ENCODE results near the gene IL11RA. TPM values are rescaled to one million over a fixed set of nuclear protein-coding genes. Genes with fewer than 3 reads are reported as not detected.
"Not testable (repeated sequence)": the region's sequence is repeated elsewhere in the genome, so short reads cannot be mapped to it uniquely, and the experiment has no call there.

IL11RA gene
- total RNA-seq, 1 donor from 2014 or later: 51.7 TPM

GRCh38 chr9:34627716-34628655 lies 24.0 kb upstream of the IL11RA start:
- intact Hi-C loops (cut with micrococcal nuclease): no loop called here
- ATAC-seq (no peak), DNase-seq (no peak)

DNA sequence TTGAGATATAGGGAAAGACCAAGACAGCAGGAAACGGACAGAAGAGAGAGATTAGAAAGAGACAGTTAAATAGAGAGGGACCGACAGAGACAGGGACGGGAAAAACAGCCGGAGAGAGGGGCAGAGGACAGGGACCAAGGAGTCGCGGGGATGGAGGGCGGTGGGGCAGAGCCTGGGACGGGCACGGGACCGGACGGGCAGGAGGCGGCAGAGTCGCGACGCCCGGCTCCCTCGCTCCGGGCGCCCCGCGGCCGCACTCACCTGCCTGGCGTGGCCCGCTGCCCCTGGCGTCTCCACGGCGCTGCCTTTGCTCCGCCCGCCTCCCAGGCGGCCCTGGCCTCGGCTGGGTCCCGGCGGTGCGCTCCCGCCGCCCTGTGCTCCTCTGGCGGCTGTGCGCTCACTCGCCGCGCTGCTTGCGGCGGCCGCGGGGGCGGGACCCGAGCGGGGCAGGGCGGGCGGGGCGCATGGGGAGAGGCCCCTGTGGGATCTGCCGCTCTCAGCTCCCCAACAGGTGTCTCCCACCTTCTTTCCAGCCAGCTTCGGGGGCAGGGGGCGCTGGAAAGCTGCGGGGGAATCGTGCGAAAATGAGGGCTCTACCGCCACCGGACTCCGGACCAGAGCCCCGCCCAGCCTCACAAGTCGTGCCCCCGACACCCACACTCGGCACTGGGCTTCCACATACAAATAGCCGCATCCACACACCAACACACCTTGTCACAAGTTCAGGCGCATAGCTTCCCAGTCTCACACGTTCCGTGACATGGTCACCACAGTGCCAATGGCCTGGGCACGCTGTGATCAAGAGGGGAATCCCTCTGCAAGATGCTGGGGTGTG lies 23.1 kb upstream of the IL11RA start, which contains the start of gene ARID3C:
Gene ARID3C, minus strand, starts transcription at position 411 of the 835 bp plus-strand sequence. CDS start 1,052 bp downstream, outside the sequence.
- ATAC-seq (peak; percentile 82), DNase-seq (peak; percentile 53)
- intact Hi-C loops (cut with micrococcal nuclease): no loop called here

DNA sequence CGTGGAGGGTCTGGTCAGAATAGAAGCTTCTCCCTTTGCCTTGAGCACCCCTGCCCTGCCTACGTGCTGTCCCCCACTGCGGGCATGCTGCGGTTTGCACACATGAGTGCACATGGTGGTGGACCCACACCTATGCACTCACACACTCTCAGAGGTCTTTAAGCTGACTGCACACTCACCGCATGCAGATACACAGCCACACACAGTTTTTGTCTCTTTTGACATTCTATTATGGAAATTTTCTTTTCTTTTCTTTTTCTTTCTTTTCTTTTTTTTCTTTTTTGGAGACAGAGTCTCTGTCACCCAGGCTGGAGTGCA lies 22.5 kb upstream of the IL11RA start:
- ATAC-seq (no peak), DNase-seq (no peak)
- intact Hi-C loops (cut with micrococcal nuclease): no loop called here

DNA sequence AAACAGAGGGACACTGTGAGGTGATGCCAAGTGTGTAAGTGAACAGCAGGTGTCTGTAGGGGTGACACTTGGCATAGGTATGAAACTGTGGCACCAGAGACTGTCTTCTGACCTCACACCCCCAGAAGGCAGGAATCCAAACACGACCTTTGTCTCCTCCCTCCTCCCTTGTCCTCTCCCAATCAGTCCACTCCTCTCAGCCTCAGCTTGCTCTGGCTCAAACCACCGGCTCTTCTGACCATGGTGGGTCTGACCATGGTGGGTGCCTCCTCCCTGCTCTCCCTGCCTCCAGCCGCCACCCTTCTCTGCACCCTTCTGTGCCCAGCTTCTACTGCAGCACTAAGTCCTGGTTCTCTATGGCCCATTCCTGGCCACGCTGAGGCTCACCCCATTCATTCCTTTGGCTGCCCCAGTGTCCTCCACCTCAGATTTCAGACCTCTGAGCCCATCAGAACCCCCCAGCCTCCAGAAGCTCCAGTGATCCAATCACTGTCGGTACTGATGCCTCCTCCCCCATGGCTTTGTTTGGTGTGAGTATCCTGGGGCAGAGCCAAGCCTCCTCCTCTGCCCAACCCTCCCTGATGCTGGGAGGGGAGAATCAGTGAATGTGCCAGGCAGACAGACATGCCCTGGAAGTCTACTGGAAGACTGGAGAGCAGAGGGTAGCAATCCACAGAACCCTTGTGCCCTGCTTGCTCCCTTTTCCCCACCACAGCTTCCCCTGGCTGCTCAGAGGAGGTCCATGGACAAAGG lies 21.4 kb upstream of the IL11RA start:
- no peak for DNase-seq
- ATAC-seq: no peak
- intact Hi-C loops (cut with micrococcal nuclease): no loop called here

- DNase-seq: no peak
- intact Hi-C loops (cut with micrococcal nuclease): no loop called here
- no peak for ATAC-seq
Observed at GRCh38 chr9:34633166-34633565, 18.8 kb upstream of the IL11RA start.

DNA sequence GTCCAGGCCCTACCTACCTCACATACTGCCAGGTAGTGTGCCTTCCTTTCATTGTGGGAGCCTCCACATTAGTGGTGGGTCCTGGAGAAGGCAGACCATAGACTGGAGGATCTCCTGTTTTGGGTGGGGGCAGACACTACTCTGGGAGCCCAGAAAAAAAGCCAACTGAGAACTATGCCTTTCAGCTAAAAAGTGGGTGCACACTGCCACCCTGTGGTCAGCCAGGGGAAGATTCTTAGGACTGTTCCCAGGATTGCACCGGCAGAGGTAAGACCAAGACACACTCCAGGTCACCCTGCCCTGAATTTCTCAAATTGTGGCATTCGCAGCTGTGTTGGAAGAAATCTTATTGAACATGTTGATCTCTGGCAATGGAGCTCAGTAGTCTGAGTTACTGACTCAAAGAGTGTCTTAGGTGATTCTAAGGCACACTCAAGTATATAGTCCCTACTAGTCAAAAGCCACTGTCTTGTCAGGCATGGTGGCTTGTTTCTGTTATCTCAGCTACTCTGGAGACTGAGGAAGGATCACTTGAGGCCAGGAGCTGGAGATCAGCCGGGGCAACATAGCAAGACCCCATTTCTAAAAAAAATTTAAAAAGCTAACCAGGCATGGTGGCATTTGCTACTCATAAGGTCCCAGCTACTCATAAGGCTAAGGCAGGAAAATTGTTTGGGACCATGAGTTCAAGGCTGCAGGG lies 18.0 kb upstream of the IL11RA start:
- intact Hi-C loops (cut with micrococcal nuclease): no loop called here
- ATAC-seq (peak; percentile 13), DNase-seq (peak; percentile 67)

- ATAC-seq (no peak), DNase-seq (no peak)
- intact Hi-C loops (cut with micrococcal nuclease): no loop called here
Observed at GRCh38 chr9:34634551-34635248, 17.3 kb upstream of the IL11RA start.

DNA sequence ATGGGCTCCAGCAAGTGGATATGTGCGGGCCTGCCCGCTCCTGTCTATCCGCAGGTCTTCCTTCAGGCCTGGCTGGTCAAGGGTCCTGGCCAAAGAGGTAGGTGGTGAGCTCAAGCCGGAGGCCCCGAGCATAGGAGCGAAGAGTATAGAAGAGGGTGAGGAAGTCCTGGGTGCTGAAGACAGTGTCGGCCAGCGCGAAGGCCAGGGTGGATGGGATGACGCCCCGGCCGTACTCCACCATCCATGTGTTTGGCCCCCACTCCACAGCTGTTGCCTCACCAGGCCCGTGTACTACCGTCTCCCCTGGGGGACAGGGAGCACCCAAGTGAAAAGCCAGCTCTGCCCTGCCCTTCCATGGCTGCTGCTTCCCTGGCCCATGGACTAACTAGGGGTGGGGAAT lies 16.4 kb upstream of the IL11RA start:
- intact Hi-C loops (cut with micrococcal nuclease): no loop called here
- ATAC-seq: no peak
- DNase-seq: no peak

DNA sequence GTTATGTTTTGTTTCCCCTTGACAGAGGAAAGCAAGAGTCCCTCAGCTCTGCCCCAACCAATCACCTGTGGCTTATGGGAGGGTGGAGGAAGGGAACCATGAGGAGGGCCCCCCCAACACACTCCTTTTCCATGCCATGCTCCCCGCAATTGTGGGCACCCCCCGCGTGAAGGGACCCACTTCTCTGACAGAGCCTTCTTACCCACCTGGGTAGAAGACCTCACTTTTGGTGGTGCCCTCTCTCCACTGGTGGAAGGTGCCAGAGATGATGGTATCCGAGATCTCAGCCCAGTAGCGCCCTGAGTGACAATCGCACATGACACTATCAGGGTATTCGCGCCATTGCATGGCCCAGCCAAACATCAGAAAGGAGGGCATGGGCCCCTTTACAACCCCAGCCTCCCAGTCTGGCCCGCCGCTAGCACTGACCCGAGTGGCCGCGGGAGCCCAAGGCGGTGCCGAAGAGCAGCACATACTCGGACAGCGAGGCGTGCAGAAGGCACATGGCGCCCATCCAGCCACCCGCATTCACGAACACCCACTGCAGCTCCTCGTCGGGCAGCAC lies 15.1 kb upstream of the IL11RA start:
- DNase-seq (peak; percentile 67), ATAC-seq (no peak)
- intact Hi-C loops (cut with micrococcal nuclease): no loop called here

DNA sequence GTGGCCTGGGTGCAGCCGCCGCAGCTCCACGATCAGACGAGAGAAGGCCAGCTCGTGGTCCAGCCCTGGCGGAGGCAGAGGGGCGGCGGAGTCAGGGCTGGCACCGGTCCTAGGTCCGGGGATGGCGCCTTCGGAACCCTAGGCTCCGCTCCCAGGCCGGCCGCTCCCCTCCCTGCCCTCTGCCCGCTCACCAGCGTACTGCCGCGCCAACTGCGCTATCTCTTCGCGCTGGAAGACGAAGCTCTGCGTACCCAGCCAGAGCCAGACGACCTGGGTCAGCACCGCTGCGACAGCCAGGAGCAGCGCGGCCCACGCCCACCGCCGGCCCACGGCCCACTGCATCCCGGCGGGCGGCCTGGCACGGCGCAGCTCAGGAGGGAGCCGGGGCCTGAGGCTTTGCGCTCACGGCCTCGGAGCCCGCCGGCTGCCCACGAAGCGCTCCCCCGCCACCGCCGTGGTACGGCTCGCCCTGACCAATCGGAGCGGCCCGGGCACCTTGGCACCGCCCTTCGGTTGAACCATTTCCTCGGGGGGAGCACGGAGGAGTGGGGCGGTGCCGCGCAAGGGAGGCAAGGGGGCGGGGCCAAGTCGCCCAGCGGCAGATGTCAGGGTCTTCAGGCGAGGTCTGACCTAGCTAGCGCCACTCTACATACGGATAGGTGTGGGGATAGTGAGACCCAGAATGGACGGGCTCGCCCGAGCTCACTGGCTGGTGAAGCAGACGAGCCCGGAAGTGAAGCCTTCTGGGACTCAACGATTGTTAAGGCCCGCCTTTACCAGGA lies 14.4 kb upstream of the IL11RA start, which contains the start of gene SIGMAR1:
Gene SIGMAR1, minus strand, starts transcription at position 432 of the 782 bp plus-strand sequence. Its CDS starts 90 bp downstream, at position 342.
- DNase-seq (peak; percentile 97), ATAC-seq (peak; percentile 97)
- intact Hi-C loops (cut with micrococcal nuclease): no loop called here

DNA sequence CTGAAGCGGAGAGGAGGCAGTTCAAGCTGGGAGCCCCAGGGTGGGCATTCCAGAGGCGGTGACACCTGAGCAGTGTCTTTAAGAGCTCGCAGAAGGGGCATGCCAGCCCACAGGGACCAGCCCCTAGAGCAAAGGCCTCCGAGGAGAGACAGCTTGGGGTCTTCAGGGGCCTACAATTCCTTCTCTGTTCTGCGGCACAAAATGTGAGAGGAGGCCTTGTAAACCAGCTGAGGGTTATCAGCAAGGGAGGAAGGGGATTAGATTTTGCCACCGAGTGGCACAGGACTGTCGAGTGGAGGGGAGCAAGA lies 13.9 kb upstream of the IL11RA start:
- intact Hi-C loops (cut with micrococcal nuclease): no loop called here
- no peak for ATAC-seq
- no peak for DNase-seq

DNA sequence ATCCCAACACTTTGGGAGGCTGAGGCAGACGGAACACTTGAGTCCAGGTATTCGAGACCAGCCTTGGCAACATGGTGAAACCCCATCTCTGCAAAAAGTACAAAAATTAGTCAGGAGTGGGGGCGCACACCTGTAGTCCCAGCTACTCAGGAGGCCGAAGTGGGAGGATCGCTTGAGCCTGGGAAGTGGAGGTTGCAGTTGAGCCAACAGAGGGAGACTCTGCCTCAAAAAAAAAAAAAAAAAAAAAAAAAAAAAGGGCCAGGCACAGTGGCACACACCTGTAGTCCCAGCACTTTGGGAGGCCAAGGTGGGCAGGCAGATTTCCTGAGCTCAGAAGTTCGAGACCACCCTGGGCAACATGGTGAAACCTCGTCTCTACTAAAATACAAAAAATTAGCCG lies 12.7 kb upstream of the IL11RA start:
- intact Hi-C loops (cut with micrococcal nuclease); ATAC-seq; DNase-seq: not testable (repeated sequence)

- ATAC-seq: no peak
- intact Hi-C loops (cut with micrococcal nuclease): no loop called here
Observed at GRCh38 chr9:34642679-34643078, 9.3 kb upstream of the IL11RA start.

GRCh38 chr9:34644766-34645314 lies 7.1 kb upstream of the IL11RA start:
- ATAC-seq (no peak), DNase-seq (no peak)
- intact Hi-C loops (cut with micrococcal nuclease): no loop called here

More at GRCh38 chr9:34642679-34643078, 9.3 kb upstream of the IL11RA start:
- no peak for DNase-seq

GRCh38 chr9:34646211-34647083 lies 5.5 kb upstream of the IL11RA start, which contains the start of gene GALT:
Gene GALT, plus strand, starts transcription at chr9:34646675. Its CDS starts 30 bp downstream, at chr9:34646705.
- intact Hi-C loops (cut with micrococcal nuclease): no loop called here

DNA sequence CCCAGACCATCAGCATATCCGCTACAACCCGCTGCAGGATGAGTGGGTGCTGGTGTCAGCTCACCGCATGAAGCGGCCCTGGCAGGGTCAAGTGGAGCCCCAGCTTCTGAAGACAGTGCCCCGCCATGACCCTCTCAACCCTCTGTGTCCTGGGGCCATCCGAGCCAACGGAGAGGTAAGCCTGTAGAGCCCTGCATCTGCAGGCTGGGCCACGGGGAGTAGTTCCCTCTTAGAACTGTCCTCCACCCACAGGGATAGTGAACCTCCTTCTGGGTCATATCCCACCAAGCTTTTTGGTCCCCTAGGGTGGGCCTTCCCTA lies 4.9 kb upstream of the IL11RA start:
- intact Hi-C loops (cut with micrococcal nuclease): no loop called here
- no peak for DNase-seq

More at GRCh38 chr9:34646211-34647083, 5.5 kb upstream of the IL11RA start, which contains the start of gene GALT:
- ATAC-seq: peak; percentile 86
- DNase-seq: peak; percentile 97

More for the DNA sequence above, 4.9 kb upstream of the IL11RA start:
- ATAC-seq: no peak
